Tibial artery (tissue), 4 donors: Measurements from ENCODE around the gene TCP1.
A peak's percentile ranks its signal among the peaks of the same experiment; 100 is the strongest.

Source experiments
- DNase-seq, 2 donors: peaks; one replicate each; pipeline ENCODE4 v3.0.0-alpha.2; 2019
- H3K27ac ChIP-seq, 2 donors: fragments of 200-600 bp; sonication (generic) in 1 of 2; 1 replicate in 1 of 2; 2 replicates in 1 of 2; pipeline ENCODE4 v1.5.1; 2018 to 2019; ENCODE audit warnings: mild to moderate bottlenecking in 1 of 2
- H3K27me3 ChIP-seq, 2 donors: fragments of 200-600 bp; sonication (generic) in 1 of 2; one replicate each; pipeline versions ENCODE4 v1.5.1 to v1.6.0; 2016 to 2019
- H3K36me3 ChIP-seq, 3 donors: fragments of 200-600 bp; sonication (generic) in 2 of 3; one replicate each; pipeline ENCODE4 v1.5.1; 2016 to 2019; ENCODE audit warnings: mild to moderate bottlenecking in 2 of 3
- H3K4me1 ChIP-seq, 4 donors: fragments of 200-600 bp; sonication (generic) in 2 of 4; 1 replicate in 3 of 4; 2 replicates in 1 of 4; pipeline ENCODE4 v1.5.1; 2016 to 2019
- H3K4me3 ChIP-seq, 2 donors: fragments of 200-600 bp; sonication (generic) in 1 of 2; 1 replicate in 1 of 2; 2 replicates in 1 of 2; pipeline ENCODE4 v1.5.1; 2018 to 2019; ENCODE audit warnings: mild to moderate bottlenecking in 2 of 2
- H3K9me3 ChIP-seq, 3 donors: fragments of 200-600 bp; sonication (generic) in 1 of 3; one replicate each; pipeline ENCODE4 v1.5.1; 2016 to 2019
- CTCF ChIP-seq, 2 experiments: fragments of 200-600 bp in 1 of 2; fragments of 450-650 bp in 1 of 2; IDR thresholded peaks; one replicate each; pipeline ENCODE4 v1.5.1; 2017 to 2019; ENCODE audit warnings: antibody characterized with exemption in 2 of 2, mild to moderate bottlenecking in 1 of 2, moderate library complexity in 1 of 2
- intact Hi-C: fragments of 100-400 bp; cut with DNase I; formaldehyde crosslinking; loops from one replicate; pipeline ENCODE4 v1.15.0; 2023; ENCODE audit warnings: low total_unique reads

Gene TCP1

GRCh38 chr6:159762681-159763293 is 26.6 kb downstream of the TCP1 start:
- peak in 1 of 2 donors; percentile 71 for DNase-seq
- peak overlapping the region; percentile 64 to 84 for H3K4me3 ChIP-seq
- H3K27ac ChIP-seq = peak overlapping the region; percentile 92 to 95
- H3K36me3 ChIP-seq = peaks cover 12 to 32% (median 19%) of the 10 kb centered on the region in 3 donors
- peaks cover 0 to 26% (median 18%) of the 10 kb centered on the region in 4 donors for H3K4me1 ChIP-seq
- H3K27me3 ChIP-seq = no peaks in the 10 kb centered on the region
- TF ChIP-seq CTCF (IDR thresholded peaks at IDR 0.05) = no peak
- no peaks in the 10 kb centered on the region for H3K9me3 ChIP-seq
- intact Hi-C loops = loop anchor here (5.0 kb wide), 1 partner anchor 35 kb away; the partner anchor contains the start of gene WTAP

GRCh38 chr6:159761873-159762680 is 27.3 kb downstream of the TCP1 start, which contains the start of gene ACAT2:
TSS of gene ACAT2 (plus strand) at chr6:159762045. CDS start at chr6:159762088, 43 bp downstream.
- Histone ChIP-seq H3K27ac (peak within 1 kb of the TSS; percentile 92 to 95), H3K9me3 (no peaks in the 10 kb centered on the region), H3K4me1 (peaks cover 0 to 26% (median 18%) of the 10 kb centered on the region in 4 donors), H3K27me3 (no peaks in the 10 kb centered on the region), H3K36me3 (peaks cover 6 to 31% (median 19%) of the 10 kb centered on the region in 3 donors), H3K4me3 (peak within 1 kb of the TSS; percentile 64 to 84)
- intact Hi-C loops = loop anchor here (2.0 to 5.0 kb wide), 2 partner anchors 35 to 67 kb away; partner anchors contain the start of gene WTAP
- TF ChIP-seq CTCF (IDR thresholded peaks at IDR 0.05) = peak in 1 of 2 experiments; percentile 29
- peak; percentile 97 to 98 for DNase-seq

GRCh38 chr6:159761129-159761872 is 28.1 kb downstream of the TCP1 start:
- Histone ChIP-seq H3K27me3 (no peaks in the 10 kb centered on the region), H3K27ac (peak overlapping the region; percentile 92 to 95), H3K36me3 (peaks cover 0 to 29% (median 16%) of the 10 kb centered on the region in 3 donors), H3K4me3 (peak overlapping the region; percentile 64 to 84), H3K9me3 (no peaks in the 10 kb centered on the region), H3K4me1 (peaks cover 0 to 26% (median 18%) of the 10 kb centered on the region in 4 donors)
- DNase-seq = peak; percentile 38 to 73
- TF ChIP-seq CTCF (IDR thresholded peaks at IDR 0.05) = no peak
- intact Hi-C loops = loop anchor here (2.0 to 5.0 kb wide), 2 partner anchors 34 to 66 kb away; partner anchors contain the start of gene WTAP

- intact Hi-C loops = loop anchor here (2.0 to 5.0 kb wide), 2 partner anchors 33 to 66 kb away; partner anchors contain the start of gene WTAP
- Histone ChIP-seq H3K9me3 (no peaks in the 10 kb centered on the region), H3K36me3 (peaks cover 0 to 34% (median 16%) of the 10 kb centered on the region in 3 donors), H3K4me1 (peaks cover 0 to 26% (median 18%) of the 10 kb centered on the region in 4 donors), H3K27me3 (no peaks in the 10 kb centered on the region), H3K27ac (peak overlapping the region; percentile 12 to 95), H3K4me3 (peak overlapping the region in 1 of 2 donors; percentile 64)
- TF ChIP-seq CTCF (IDR thresholded peaks at IDR 0.05) = no peak
- DNase-seq = no peak
These were observed 28.8 kb downstream of the TCP1 start for GRCh38 chr6:159760602-159761057.

GRCh38 chr6:159759645-159760044 is 29.8 kb downstream of the TCP1 start:
- H3K4me3 ChIP-seq = no peak overlapping the region
- no peaks in the 10 kb centered on the region for H3K27me3 ChIP-seq
- peaks cover 8 to 42% (median 24%) of the 10 kb centered on the region in 3 donors for H3K36me3 ChIP-seq
- peaks cover 0 to 34% (median 18%) of the 10 kb centered on the region in 4 donors for H3K4me1 ChIP-seq
- intact Hi-C loops = loop anchor here (2.0 to 5.0 kb wide), 2 partner anchors 32 to 65 kb away; partner anchors contain the start of gene WTAP
- H3K9me3 ChIP-seq = no peaks in the 10 kb centered on the region
- H3K27ac ChIP-seq = peak overlapping the region in 1 of 2 donors; percentile 95
- no peak for TF ChIP-seq CTCF (IDR thresholded peaks at IDR 0.05)
- no peak for DNase-seq
